ENCODE measurements around the gene AKR1B1.
"Not testable (repeated sequence)": the region's sequence is repeated elsewhere in the genome, so short reads cannot be mapped to it uniquely, and the experiment has no call there.

AKR1B1 gene

DNA sequence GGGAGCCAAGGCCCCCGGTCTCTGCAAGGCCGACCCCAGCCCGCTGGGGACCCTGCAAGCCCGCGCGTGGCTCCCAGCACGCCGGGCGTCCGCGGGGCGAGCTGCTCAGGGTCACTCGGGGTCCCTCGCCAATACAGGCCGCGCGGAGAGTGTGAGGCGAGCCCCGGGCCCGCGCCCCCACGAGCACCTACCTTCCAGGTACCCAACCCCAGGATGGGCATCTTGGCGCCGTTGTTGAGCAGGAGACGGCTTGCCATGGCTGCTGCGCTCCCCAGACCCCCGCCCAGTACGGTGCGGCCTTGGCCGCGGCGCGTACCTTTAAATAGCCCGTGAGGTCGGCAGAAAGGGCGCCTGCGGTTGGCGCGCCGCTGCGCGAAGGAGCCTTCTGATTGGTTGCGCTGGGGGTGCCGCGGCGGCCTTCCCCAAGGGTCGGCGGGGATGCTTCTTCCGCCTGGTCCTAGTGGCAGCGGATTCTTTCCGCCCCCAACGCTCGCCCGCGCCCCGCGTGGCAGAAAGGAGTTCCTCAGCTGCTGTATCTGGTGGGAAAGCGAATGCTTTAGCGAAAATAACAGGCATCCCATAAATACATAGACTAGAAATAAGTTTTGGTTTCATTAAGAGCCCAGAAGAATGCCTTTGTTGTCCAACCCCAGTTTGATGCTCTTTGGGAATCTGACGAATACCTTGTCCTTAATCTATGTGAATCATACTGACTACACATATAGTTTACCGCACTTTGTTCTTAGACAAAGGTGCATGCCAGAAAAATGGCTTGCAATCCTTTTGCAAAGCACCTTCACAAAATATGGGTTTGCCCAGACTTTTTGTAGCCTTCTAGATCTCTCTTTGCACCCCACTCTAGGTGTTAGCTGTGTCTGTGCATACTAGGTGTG lies at the start of gene AKR1B1:
Gene AKR1B1, minus strand, starts transcription at position 295 of the 893 bp plus-strand sequence. Its CDS starts 38 bp downstream, at position 257.
- peaks cover 2% of the 10 kb centered on the region for H3K36me3 ChIP-seq (ENCODE audit: insufficient read depth, low read length)
- H3K27me3 ChIP-seq (ENCODE audit: insufficient read depth, low read length), result no peaks in the 10 kb centered on the region
- H3K4me3 ChIP-seq (ENCODE audit: low read length), result peak within 1 kb of the TSS; percentile 96
- H3K4me1 ChIP-seq (ENCODE audit: insufficient read depth, low read length), result peaks cover 5% of the 10 kb centered on the region
- H3K9me3 ChIP-seq (ENCODE audit: low read length), result peaks cover 4% of the 10 kb centered on the region
- peak within 1 kb of the TSS; percentile 94 for H2AFZ ChIP-seq (ENCODE audit: low read depth, low read length)

DNA sequence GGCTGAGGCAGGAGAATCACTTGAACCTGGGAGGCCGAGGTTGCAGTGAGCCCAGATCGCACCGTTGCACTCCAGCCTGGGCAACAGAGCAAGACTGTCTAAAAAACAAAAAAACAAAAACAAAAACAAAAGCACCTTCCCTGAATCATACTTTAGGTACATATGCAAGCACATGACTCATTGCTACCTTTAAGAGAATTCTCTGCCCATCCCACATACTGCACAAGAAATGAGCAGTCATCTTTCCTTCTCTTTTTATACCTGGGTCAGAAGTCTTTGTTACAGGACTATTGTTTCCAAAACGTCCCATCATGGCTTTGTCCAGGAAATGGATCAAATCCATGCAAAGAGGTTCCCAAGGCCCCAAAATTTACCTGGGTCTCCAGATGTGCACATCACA lies 47.0 kb upstream of the AKR1B1 start:
- Histone ChIP-seq H3K27me3 (ENCODE audit: insufficient read depth, low read length) (peaks cover 7% of the 10 kb centered on the region), H2AFZ (ENCODE audit: low read depth, low read length) (no peak overlapping the region), H3K36me3 (ENCODE audit: insufficient read depth, low read length) (no peaks in the 10 kb centered on the region), H3K4me1 (ENCODE audit: insufficient read depth, low read length) (no peaks in the 10 kb centered on the region), H3K9me3 (ENCODE audit: low read length) (no peaks in the 10 kb centered on the region), H3K4me3 (ENCODE audit: low read length) (no peak overlapping the region)

DNA sequence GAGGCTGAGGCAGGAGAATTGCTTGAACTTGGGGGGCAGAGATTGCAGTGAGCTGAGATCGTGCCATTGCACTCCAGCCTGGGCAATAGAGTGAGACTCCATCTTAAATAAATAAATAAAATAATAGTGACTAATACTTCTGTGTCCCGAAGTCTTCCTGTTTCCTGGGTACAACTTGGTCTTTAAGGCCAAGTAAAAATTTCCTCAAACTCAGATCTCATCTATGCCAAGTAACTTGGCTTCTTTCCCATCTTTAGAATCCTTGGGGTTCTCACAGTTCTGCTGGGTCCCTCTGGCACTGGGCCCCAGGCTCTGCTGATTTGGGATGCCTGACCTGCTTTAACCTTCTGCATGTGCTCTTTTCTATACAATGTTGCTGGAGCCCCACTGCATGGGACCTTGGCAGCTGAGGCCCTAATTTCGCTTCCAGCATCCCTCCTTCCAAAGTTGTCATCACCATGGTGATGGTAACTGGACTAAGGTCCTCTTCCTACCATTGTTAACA lies 45.8 kb upstream of the AKR1B1 start:
- Histone ChIP-seq H2AFZ (ENCODE audit: low read depth, low read length) (no peak overlapping the region), H3K4me1 (ENCODE audit: insufficient read depth, low read length) (no peaks in the 10 kb centered on the region), H3K9me3 (ENCODE audit: low read length) (no peaks in the 10 kb centered on the region), H3K36me3 (ENCODE audit: insufficient read depth, low read length) (no peaks in the 10 kb centered on the region), H3K27me3 (ENCODE audit: insufficient read depth, low read length) (peaks cover 2% of the 10 kb centered on the region), H3K4me3 (ENCODE audit: low read length) (no peak overlapping the region)

DNA sequence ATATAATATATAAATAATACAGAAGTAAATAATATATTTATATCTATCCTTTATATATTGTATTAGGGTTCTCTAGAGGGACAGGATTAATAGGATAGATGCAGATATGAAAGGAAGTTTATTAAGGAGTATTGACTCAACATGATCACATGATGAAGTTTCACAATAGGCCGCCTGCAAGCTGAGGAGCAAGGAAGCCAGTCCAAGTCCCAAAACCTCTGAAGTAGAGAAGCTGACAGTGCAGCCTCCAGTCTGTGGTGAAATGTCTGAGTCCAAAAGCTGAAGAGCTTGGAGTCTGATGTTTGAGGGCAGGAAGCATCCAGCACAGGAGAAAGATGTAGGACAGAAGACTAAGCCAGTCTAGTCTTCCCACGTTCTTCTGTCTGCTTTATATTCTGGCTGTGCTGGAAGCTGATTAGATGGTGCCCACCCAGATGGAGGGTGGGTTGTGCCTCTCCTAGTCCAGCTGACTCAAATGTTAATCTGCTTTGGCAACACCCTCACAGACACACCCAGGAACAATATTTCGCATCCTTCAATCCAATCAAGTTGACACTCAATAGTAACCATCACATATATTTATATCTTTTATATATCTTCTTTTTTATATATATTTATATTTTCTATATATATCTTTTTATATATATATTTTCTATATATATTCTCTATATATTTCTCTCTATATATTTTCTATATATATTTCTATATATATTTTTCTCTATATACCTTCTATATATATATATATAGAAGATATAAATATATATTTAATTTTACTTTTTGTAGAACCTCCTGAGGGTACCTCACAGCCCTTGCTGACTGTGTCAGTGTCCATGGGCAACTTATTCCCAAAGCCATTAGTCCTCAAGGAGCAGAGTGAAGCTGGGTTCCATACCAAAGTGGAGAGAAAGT lies 43.8 kb upstream of the AKR1B1 start:
- H3K36me3 ChIP-seq (ENCODE audit: insufficient read depth, low read length), result no peaks in the 10 kb centered on the region
- no peaks in the 10 kb centered on the region for H3K9me3 ChIP-seq (ENCODE audit: low read length)
- H3K27me3 ChIP-seq (ENCODE audit: insufficient read depth, low read length), result peaks cover 2% of the 10 kb centered on the region
- no peaks in the 10 kb centered on the region for H3K4me1 ChIP-seq (ENCODE audit: insufficient read depth, low read length)
- H2AFZ ChIP-seq (ENCODE audit: low read depth, low read length), result no peak overlapping the region
- H3K4me3 ChIP-seq (ENCODE audit: low read length), result no peak overlapping the region

DNA sequence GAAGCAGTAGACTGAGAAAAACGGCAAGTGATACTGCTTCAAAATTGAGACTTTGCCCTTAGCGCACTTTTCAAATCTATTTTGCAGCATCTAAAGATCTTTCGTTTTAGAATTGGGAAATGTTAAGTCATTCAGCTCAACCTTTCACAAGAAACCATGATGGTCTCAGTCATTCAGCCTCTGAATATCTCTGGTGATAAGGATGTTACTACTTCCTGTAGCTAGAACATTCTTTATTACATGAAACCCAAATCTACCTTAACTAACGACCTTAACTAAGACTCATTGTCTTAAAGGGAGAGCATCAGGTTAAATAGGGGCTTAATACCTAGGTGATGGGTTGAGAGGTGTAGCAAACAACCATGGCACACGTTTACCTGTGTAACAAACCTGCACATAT lies 42.1 kb upstream of the AKR1B1 start:
- Histone ChIP-seq H3K27me3 (ENCODE audit: insufficient read depth, low read length) (peaks cover 2% of the 10 kb centered on the region), H2AFZ (ENCODE audit: low read depth, low read length) (no peak overlapping the region), H3K4me1 (ENCODE audit: insufficient read depth, low read length) (no peaks in the 10 kb centered on the region), H3K4me3 (ENCODE audit: low read length) (no peak overlapping the region), H3K36me3 (ENCODE audit: insufficient read depth, low read length) (no peaks in the 10 kb centered on the region), H3K9me3 (ENCODE audit: low read length) (no peaks in the 10 kb centered on the region)

DNA sequence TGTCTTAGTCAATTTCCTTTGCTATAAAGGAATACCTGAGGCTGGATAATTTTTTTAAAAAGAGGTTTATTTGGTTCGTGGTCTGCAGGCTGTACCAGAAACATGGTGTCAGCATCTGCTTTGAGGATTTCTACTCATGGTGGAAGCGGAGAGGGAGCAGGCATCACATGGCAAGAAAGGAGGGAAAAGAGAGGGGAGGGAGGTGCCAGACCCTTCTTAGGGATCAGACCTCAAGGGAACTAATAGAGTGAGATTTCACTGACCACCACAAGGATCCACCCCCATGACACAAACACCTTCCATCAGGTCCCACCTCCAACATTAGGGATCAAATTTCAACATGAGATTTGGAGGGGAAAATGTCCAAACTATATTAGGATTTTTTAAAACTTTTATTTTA lies 41.5 kb upstream of the AKR1B1 start:
- peaks cover 2% of the 10 kb centered on the region for H3K27me3 ChIP-seq (ENCODE audit: insufficient read depth, low read length)
- H3K9me3 ChIP-seq (ENCODE audit: low read length), result no peaks in the 10 kb centered on the region
- H2AFZ ChIP-seq (ENCODE audit: low read depth, low read length), result no peak overlapping the region
- no peaks in the 10 kb centered on the region for H3K4me1 ChIP-seq (ENCODE audit: insufficient read depth, low read length)
- no peak overlapping the region for H3K4me3 ChIP-seq (ENCODE audit: low read length)
- no peaks in the 10 kb centered on the region for H3K36me3 ChIP-seq (ENCODE audit: insufficient read depth, low read length)

DNA sequence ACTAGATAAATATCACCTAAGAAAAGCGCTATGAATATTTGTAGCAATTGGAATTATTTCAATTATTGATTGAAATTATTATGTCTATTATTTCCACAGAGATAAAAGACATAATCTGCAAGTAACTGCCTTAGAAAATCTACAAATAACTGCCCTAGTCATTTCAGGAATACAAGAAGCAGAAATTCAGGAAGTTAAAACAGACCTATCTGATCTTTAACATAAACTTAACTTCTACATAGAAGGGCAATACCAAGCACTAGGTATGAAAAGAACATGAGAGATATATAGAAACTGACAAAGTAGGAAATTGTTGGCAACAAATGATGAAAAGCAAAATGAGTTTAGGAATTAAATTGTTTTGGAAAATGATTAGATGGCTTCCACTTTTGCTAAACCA lies 36.6 kb upstream of the AKR1B1 start:
- Histone ChIP-seq H3K9me3 (ENCODE audit: low read length) (no peaks in the 10 kb centered on the region), H3K4me3 (ENCODE audit: low read length) (no peak overlapping the region), H3K4me1 (ENCODE audit: insufficient read depth, low read length) (no peaks in the 10 kb centered on the region), H2AFZ (ENCODE audit: low read depth, low read length) (no peak overlapping the region), H3K36me3 (ENCODE audit: insufficient read depth, low read length) (no peaks in the 10 kb centered on the region), H3K27me3 (ENCODE audit: insufficient read depth, low read length) (no peaks in the 10 kb centered on the region)

DNA sequence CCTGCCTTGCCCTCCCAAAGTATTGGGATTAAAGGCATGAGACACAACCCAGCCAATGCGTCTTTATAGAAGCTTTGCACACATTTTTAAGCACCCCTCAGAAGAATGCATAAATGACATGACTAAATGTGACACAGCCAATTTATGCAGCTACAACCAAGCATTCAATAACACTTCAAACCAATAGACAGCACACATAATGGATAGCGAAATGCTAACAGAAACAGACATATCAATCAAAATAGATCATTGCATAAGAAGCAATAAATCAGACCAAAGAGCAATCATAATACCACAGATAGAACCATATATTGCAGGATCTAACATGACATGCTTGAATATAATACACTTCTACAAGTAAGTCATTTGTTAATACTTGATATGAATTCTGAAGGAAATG lies 34.2 kb upstream of the AKR1B1 start:
- H3K4me1 ChIP-seq (ENCODE audit: insufficient read depth, low read length), result no peaks in the 10 kb centered on the region

DNA sequence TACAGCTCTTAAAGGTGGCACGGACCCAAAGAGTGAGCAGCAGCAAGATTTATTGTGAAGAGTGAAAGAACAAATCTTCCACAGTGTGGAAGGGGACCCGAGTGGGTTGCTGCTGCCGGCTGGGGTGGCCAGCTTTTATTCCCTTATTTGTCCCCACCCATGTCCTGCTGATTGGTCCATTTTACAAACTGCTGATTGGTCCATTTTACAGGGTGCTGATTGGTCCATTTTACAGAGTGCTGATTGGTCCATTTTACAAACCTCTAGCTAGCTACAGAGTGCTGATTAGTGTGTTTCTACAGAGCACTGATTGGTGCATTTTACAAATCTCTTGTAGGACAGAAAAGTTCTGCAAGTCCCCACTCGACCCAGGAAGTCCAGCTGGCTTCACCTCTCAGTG lies 28.8 kb upstream of the AKR1B1 start:
- not testable (repeated sequence) for H3K9me3 ChIP-seq (ENCODE audit: low read length); H3K4me3 ChIP-seq (ENCODE audit: low read length); H3K36me3 ChIP-seq (ENCODE audit: insufficient read depth, low read length); H3K27me3 ChIP-seq (ENCODE audit: insufficient read depth, low read length); H2AFZ ChIP-seq (ENCODE audit: low read depth, low read length); H3K4me1 ChIP-seq (ENCODE audit: insufficient read depth, low read length)

More for the DNA sequence above, 34.2 kb upstream of the AKR1B1 start:
- Histone ChIP-seq H2AFZ (ENCODE audit: low read depth, low read length) (no peak overlapping the region), H3K4me3 (ENCODE audit: low read length) (no peak overlapping the region), H3K9me3 (ENCODE audit: low read length) (no peaks in the 10 kb centered on the region), H3K36me3 (ENCODE audit: insufficient read depth, low read length) (no peaks in the 10 kb centered on the region), H3K27me3 (ENCODE audit: insufficient read depth, low read length) (no peaks in the 10 kb centered on the region)

DNA sequence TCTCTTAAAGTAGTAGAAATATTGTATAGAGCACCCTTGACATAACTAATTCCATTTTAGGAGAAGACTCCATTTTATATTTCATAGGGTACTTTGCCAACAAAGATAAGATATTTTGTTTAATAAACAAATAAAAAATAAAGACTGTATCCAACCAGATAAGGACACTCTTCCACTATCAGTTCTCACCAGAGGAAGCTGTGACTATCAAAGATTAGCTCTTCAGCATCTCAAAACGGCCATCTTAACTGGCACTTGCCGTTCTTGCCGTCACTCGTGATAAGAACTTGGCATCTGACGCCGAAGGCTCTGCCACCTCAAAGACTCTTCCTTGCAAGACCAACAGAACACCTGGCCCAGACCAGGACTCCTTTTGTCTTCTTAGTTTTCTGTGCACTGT lies 26.3 kb upstream of the AKR1B1 start:
- Histone ChIP-seq H2AFZ (ENCODE audit: low read depth, low read length) (no peak overlapping the region), H3K9me3 (ENCODE audit: low read length) (no peaks in the 10 kb centered on the region), H3K36me3 (ENCODE audit: insufficient read depth, low read length) (no peaks in the 10 kb centered on the region)

DNA sequence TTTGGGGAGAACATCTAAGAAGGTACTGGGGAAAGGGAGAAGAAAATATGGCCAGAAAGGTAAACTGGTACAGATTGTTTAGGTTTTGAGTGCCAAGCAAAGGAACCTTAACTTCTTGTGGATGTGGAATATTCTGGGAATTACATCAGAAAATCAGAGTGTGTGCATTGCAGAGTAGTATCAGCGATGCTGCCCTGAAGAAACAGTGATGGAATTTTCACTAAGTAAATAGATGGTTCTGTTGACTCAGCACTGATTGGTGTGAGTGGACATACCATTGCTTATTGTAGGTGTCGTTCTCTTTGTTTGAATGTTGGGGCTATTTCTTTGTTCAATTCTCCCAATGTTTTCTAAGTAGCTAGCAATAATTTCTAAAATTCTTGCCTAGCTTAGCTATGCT lies 24.4 kb upstream of the AKR1B1 start:
- H3K27me3 ChIP-seq (ENCODE audit: insufficient read depth, low read length), result no peaks in the 10 kb centered on the region
- H3K4me1 ChIP-seq (ENCODE audit: insufficient read depth, low read length), result peaks cover 15% of the 10 kb centered on the region
- no peak overlapping the region for H3K4me3 ChIP-seq (ENCODE audit: low read length)
- no peak overlapping the region for H2AFZ ChIP-seq (ENCODE audit: low read depth, low read length)
- H3K9me3 ChIP-seq (ENCODE audit: low read length), result no peaks in the 10 kb centered on the region
- H3K36me3 ChIP-seq (ENCODE audit: insufficient read depth, low read length), result no peaks in the 10 kb centered on the region

More for the DNA sequence above, 26.3 kb upstream of the AKR1B1 start:
- Histone ChIP-seq H3K4me3 (ENCODE audit: low read length) (no peak overlapping the region), H3K4me1 (ENCODE audit: insufficient read depth, low read length) (peaks cover 10% of the 10 kb centered on the region), H3K27me3 (ENCODE audit: insufficient read depth, low read length) (no peaks in the 10 kb centered on the region)

DNA sequence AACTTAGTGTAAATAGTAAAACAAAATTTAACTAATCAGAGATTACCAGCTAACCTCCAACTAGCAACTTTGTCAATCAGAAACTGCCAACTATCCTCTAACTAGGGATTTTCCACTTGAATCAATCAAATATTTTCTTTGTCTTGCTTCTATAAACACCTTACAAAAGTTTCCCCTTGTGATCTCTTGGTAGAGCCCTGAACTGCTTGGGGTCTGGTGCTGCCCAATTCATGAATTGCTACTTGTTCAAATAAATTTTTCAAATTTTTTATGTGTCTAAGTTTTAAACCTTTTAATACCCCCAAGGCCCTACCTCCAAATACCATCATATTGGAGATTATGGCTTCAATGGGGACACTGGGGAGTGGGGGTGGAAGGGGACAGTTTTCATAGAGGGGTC lies 24.0 kb upstream of the AKR1B1 start:
- Histone ChIP-seq H3K36me3 (ENCODE audit: insufficient read depth, low read length) (no peaks in the 10 kb centered on the region), H3K27me3 (ENCODE audit: insufficient read depth, low read length) (no peaks in the 10 kb centered on the region), H3K4me3 (ENCODE audit: low read length) (no peak overlapping the region), H3K9me3 (ENCODE audit: low read length) (no peaks in the 10 kb centered on the region), H3K4me1 (ENCODE audit: insufficient read depth, low read length) (peaks cover 15% of the 10 kb centered on the region), H2AFZ (ENCODE audit: low read depth, low read length) (no peak overlapping the region)

DNA sequence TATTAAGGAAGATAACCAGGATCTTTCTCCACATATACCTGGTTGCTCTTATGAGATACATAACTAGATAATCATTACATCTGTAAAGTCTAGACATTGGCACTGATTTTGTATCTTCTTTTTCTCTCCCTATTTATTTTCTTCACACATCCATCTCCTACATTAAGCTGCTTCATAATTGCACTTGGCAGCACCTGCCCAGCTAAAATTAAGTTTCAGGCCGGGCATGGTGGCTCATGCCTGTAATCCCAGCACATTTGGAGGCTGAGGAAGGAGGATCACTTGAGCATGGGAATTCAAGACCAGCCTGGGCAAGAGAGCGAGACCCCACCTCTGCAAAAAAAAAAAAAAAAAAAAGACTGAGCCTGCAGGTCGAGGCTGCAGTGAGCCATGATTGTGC lies 22.3 kb upstream of the AKR1B1 start:
- Histone ChIP-seq H3K4me1 (ENCODE audit: insufficient read depth, low read length) (peaks cover 15% of the 10 kb centered on the region), H3K27me3 (ENCODE audit: insufficient read depth, low read length) (no peaks in the 10 kb centered on the region), H2AFZ (ENCODE audit: low read depth, low read length) (no peak overlapping the region), H3K9me3 (ENCODE audit: low read length) (no peaks in the 10 kb centered on the region), H3K36me3 (ENCODE audit: insufficient read depth, low read length) (no peaks in the 10 kb centered on the region), H3K4me3 (ENCODE audit: low read length) (no peak overlapping the region)

Measured in neuron (in vitro differentiated cells).